SK-N-SH treated with all-trans-retinoic acid at 6 μM for 48 hours (cell line): ENCODE measurements around the gene NECTIN4.

Experiments used
- ATAC-seq: fragments of 200-7000 bp; cut with Tn5 transposase; 3 replicates; pipeline ENCODE4 v1.9.1; 2020; ENCODE audit warnings: mild to moderate bottlenecking, moderate library complexity
- ARNTL ChIP-seq: fragments of 450-650 bp; formaldehyde crosslinking; IDR thresholded peaks from 2 replicates; pipeline ENCODE4 v1.5.0; 2020; ENCODE audit warnings: low read depth, mild to moderate bottlenecking, moderate library complexity, borderline replicate concordance
- CREB5 ChIP-seq: fragments of 250-450 bp; sonication (Bioruptor Pico); IDR thresholded peaks from 2 replicates; pipeline ENCODE4 v1.5.1; 2020; ENCODE audit warnings: low read depth, mild to moderate bottlenecking, moderate library complexity
- CSRNP3 ChIP-seq: fragments of 250-450 bp; sonication (Bioruptor Pico); IDR thresholded peaks from 2 replicates; pipeline ENCODE4 v1.5.1; 2021; ENCODE audit warnings: mild to moderate bottlenecking, moderate library complexity
- ESRRG ChIP-seq: fragments of 250-450 bp; sonication (Bioruptor Pico); IDR thresholded peaks from 2 replicates; pipeline ENCODE4 v1.6.1; 2021; ENCODE audit warnings: mild to moderate bottlenecking
- GLIS3 ChIP-seq: fragments of 250-450 bp; sonication (Bioruptor Pico); IDR thresholded peaks from 2 replicates; pipeline ENCODE4 v1.5.0; 2020; ENCODE audit warnings: mild to moderate bottlenecking, moderate library complexity
- ISL1 ChIP-seq: fragments of 250-450 bp; sonication (Bioruptor Pico); IDR thresholded peaks from 2 replicates; pipeline ENCODE4 v2.1.2; 2022; ENCODE audit warnings: mild to moderate bottlenecking, moderate library complexity
- PATZ1 ChIP-seq: fragments of 250-450 bp; sonication (Bioruptor Pico); IDR thresholded peaks from 2 replicates; pipeline ENCODE4 v1.8.0; 2020; ENCODE audit warnings: mild to moderate bottlenecking, moderate library complexity, borderline replicate concordance
- POU6F1 ChIP-seq: fragments of 250-450 bp; sonication (Bioruptor Pico); IDR thresholded peaks from 2 replicates; pipeline ENCODE4 v1.8.0; 2021; ENCODE audit warnings: low read depth, mild to moderate bottlenecking, moderate library complexity, borderline replicate concordance
- PPARA ChIP-seq: fragments of 250-450 bp; sonication (Bioruptor Pico); IDR thresholded peaks from 2 replicates; pipeline ENCODE4 v1.5.0; 2020; ENCODE audit warnings: mild to moderate bottlenecking, borderline replicate concordance
- RARB ChIP-seq: fragments of 250-450 bp; sonication (Bioruptor Pico); IDR thresholded peaks from 2 replicates; pipeline ENCODE4 v1.8.0; 2021; ENCODE audit warnings: mild to moderate bottlenecking, moderate library complexity
- SNAI2 ChIP-seq: fragments of 250-450 bp; sonication (Bioruptor Pico); IDR thresholded peaks from 2 replicates; pipeline ENCODE4 v1.5.0; 2020; ENCODE audit warnings: mild to moderate bottlenecking, moderate library complexity
- TCF4 ChIP-seq: fragments of 250-450 bp; sonication (Bioruptor Pico); IDR thresholded peaks from 2 replicates; pipeline ENCODE4 v1.8.0; 2021; ENCODE audit warnings: mild to moderate bottlenecking, moderate library complexity, borderline replicate concordance
- TOX ChIP-seq: fragments of 250-450 bp; sonication (Bioruptor Pico); IDR thresholded peaks from 2 replicates; pipeline ENCODE4 v1.8.0; 2021; ENCODE audit warnings: mild to moderate bottlenecking, moderate library complexity, borderline replicate concordance
- ZC3H10 ChIP-seq: fragments of 250-450 bp; sonication (Bioruptor Pico); IDR thresholded peaks from 2 replicates; pipeline ENCODE4 v1.5.1; 2021; ENCODE audit warnings: mild to moderate bottlenecking, moderate library complexity
- ZFP3 ChIP-seq: fragments of 250-450 bp; sonication (Bioruptor Pico); IDR thresholded peaks from 2 replicates; pipeline ENCODE4 v1.5.0; 2020; ENCODE audit warnings: mild to moderate bottlenecking, moderate library complexity
- ZFP30 ChIP-seq: fragments of 450-650 bp; formaldehyde crosslinking; IDR thresholded peaks from 2 replicates; pipeline ENCODE4 v1.5.0; 2022; ENCODE audit warnings: mild to moderate bottlenecking, moderate library complexity
- ZNF565 ChIP-seq: fragments of 450-650 bp; formaldehyde crosslinking; conservative IDR thresholded peaks from 2 replicates; pipeline ENCODE4 v1.5.0; 2020; ENCODE audit warnings: low read depth, mild to moderate bottlenecking, moderate library complexity
- ZNF70 ChIP-seq: fragments of 450-650 bp; formaldehyde crosslinking; IDR thresholded peaks from 2 replicates; pipeline ENCODE4 v1.5.0; 2020; ENCODE audit warnings: mild to moderate bottlenecking, moderate library complexity
- ZNF8 ChIP-seq: fragments of 450-650 bp; formaldehyde crosslinking; IDR thresholded peaks from 2 replicates; pipeline ENCODE4 v1.5.0; 2020; ENCODE audit warnings: mild to moderate bottlenecking, moderate library complexity

The NECTIN4 gene

GRCh38 chr1:161082483-161082882, 6.9 kb downstream of the NECTIN4 start:
- no peak for TF ChIP-seq ZFP30 (CRISPR knock-in tag)
- TF ChIP-seq ZNF8: no peak
- no peak for TF ChIP-seq TOX (CRISPR knock-in tag)
- TF ChIP-seq ZNF565 (CRISPR knock-in tag): no peak
- TF ChIP-seq ZC3H10 (CRISPR knock-in tag): no peak
- no peak for TF ChIP-seq PATZ1 (CRISPR knock-in tag)
- no peak for TF ChIP-seq SNAI2 (CRISPR knock-in tag)
- TF ChIP-seq ZNF70 (CRISPR knock-in tag): no peak
- TF ChIP-seq POU6F1 (CRISPR knock-in tag): no peak
- TF ChIP-seq ZFP3 (CRISPR knock-in tag): no peak
- ATAC-seq: no peak

- ATAC-seq: no peak
- TF ChIP-seq GLIS3 (CRISPR knock-in tag) (no peak), ZNF565 (CRISPR knock-in tag) (no peak), TCF4 (no peak), SNAI2 (CRISPR knock-in tag) (no peak), ZNF8 (no peak), ESRRG (CRISPR knock-in tag) (no peak), ZFP30 (CRISPR knock-in tag) (no peak), CSRNP3 (no peak), RARB (no peak), ARNTL (no peak), POU6F1 (CRISPR knock-in tag) (no peak), CREB5 (CRISPR knock-in tag) (no peak), ZNF70 (CRISPR knock-in tag) (no peak), ISL1 (CRISPR knock-in tag) (no peak), PATZ1 (CRISPR knock-in tag) (no peak), PPARA (CRISPR knock-in tag) (no peak)
- TF ChIP-seq, all 23 proteins: peak for 0
Observed at GRCh38 chr1:161081519-161081918, 7.8 kb downstream of the NECTIN4 start.
